ENCODE results near the gene PADI3. TPM values are rescaled to one million over a fixed set of nuclear protein-coding genes. Genes with fewer than 3 reads are reported as not detected.
A peak's percentile ranks its signal among the peaks of the same experiment; 100 is the strongest.

PADI3 gene
- total RNA-seq, 1 donor, result not detected

DNA sequence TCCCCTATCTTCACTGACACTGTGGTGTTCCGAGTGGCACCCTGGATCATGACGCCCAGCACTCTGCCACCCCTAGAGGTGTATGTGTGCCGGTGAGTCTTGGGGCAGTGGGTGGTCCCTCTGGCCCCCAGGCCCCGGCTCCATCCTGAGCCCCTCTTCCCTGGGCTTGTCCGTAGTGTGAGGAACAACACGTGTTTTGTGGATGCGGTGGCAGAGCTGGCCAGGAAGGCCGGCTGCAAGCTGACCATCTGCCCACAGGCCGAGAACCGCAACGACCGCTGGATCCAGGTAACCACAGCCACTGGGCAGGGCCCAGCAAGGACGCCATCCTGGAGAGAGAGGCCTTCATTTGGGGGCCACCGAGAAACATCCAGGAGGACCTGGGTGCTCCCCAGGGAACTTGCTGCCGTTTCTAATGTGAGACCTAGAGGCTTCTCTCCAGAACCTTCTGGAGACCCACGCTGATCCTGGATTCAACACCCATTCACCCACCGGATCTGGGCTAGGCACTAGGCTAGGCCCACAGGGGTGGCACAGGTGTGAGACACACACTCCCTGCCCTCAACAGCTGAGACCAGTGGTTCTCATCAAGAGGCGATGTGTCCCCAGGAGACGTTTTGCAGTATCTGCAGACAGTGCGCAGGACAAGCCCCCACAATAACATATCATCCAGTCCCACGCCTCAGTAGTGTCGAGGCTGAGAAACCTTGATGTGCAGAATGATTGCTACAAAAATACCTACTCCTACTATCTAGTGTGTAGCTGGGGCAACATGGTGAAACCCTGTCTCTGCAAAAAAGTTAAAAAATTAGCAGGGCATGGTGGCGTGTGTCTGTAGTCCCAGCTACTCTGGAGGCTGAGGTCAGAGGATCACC lies 22.2 kb downstream of the PADI3 start:
- no peak for DNase-seq (ENCODE audit: low read depth)
- TF ChIP-seq, protein P1, sequence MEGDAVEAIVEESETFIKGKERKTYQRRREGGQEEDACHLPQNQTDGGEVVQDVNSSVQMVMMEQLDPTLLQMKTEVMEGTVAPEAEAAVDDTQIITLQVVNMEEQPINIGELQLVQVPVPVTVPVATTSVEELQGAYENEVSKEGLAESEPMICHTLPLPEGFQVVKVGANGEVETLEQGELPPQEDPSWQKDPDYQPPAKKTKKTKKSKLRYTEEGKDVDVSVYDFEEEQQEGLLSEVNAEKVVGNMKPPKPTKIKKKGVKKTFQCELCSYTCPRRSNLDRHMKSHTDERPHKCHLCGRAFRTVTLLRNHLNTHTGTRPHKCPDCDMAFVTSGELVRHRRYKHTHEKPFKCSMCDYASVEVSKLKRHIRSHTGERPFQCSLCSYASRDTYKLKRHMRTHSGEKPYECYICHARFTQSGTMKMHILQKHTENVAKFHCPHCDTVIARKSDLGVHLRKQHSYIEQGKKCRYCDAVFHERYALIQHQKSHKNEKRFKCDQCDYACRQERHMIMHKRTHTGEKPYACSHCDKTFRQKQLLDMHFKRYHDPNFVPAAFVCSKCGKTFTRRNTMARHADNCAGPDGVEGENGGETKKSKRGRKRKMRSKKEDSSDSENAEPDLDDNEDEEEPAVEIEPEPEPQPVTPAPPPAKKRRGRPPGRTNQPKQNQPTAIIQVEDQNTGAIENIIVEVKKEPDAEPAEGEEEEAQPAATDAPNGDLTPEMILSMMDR (IDR thresholded peaks at IDR 0.05; ENCODE audit: insufficient read depth, low read depth, low read length), result no peak
- no peak overlapping the region for H3K4me3 ChIP-seq (ENCODE audit: low read depth, low read length)

DNA sequence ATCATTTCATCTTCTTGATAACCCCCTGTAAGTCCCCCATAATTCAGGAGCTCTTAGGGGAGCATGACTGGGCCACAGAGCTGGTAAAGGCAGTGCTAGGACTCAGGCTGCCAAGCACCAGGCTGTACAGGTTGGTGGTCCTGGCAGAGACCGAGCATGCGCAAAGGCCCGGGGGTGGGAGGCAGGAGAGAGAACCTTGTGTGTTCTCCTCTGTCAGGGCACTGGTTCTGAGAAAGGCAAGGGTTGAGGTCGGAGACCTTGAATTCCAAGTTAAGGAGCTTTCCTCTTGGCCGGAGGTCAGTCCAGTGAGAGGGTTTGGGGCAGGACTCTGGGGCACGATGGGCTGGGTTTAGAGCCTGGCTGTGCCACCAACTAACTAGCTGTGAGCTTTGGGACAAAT lies 23.2 kb downstream of the PADI3 start:
- TF ChIP-seq, protein P1 (IDR thresholded peaks at IDR 0.05; ENCODE audit: insufficient read depth, low read depth, low read length), result no peak
- no peak for DNase-seq (ENCODE audit: low read depth)
- no peak overlapping the region for H3K4me3 ChIP-seq (ENCODE audit: low read depth, low read length)

DNA sequence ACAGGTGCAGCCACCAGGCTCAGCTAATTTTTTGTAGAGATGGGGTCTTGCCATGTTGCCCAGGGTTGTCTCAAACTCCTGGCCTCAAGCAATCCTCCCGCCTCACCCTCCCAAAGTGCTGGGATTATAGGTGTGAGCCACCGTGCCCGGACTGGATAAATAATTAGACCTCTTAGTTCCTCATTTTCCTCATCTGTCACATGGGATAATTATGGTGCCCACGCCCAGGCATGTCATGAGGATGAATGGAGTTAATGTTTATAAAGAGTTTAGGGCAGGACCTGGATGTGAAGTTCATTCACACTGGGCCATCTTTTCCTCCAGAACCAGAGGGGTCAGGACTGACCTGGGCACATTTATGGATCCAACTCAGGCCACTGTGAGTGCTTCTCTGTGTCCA lies 23.7 kb downstream of the PADI3 start:
- no peak for DNase-seq (ENCODE audit: low read depth)
- H3K4me3 ChIP-seq (ENCODE audit: low read depth, low read length), result no peak overlapping the region
- TF ChIP-seq, protein P1 (IDR thresholded peaks at IDR 0.05; ENCODE audit: insufficient read depth, low read depth, low read length), result no peak

DNA sequence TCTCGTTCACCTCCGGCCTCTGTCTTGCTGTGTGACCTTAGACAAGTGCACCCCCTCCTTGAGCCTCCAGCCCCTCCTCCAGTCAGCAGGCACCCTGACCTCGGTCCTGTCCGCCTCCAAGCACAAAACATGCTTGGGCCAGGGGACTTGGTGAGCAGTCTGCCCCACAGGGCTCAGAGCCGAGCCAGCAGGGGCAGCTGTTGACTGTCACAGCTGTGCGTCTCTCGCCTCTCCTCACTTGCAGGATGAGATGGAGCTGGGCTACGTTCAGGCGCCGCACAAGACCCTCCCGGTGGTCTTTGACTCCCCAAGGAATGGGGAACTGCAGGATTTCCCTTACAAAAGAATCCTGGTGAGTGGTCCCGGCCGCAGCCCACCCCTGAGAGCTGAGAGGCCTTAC lies 24.2 kb downstream of the PADI3 start:
- TF ChIP-seq, protein P1 (IDR thresholded peaks at IDR 0.05; ENCODE audit: insufficient read depth, low read depth, low read length), result no peak
- no peak overlapping the region for H3K4me3 ChIP-seq (ENCODE audit: low read depth, low read length)
- DNase-seq (ENCODE audit: low read depth), result no peak

DNA sequence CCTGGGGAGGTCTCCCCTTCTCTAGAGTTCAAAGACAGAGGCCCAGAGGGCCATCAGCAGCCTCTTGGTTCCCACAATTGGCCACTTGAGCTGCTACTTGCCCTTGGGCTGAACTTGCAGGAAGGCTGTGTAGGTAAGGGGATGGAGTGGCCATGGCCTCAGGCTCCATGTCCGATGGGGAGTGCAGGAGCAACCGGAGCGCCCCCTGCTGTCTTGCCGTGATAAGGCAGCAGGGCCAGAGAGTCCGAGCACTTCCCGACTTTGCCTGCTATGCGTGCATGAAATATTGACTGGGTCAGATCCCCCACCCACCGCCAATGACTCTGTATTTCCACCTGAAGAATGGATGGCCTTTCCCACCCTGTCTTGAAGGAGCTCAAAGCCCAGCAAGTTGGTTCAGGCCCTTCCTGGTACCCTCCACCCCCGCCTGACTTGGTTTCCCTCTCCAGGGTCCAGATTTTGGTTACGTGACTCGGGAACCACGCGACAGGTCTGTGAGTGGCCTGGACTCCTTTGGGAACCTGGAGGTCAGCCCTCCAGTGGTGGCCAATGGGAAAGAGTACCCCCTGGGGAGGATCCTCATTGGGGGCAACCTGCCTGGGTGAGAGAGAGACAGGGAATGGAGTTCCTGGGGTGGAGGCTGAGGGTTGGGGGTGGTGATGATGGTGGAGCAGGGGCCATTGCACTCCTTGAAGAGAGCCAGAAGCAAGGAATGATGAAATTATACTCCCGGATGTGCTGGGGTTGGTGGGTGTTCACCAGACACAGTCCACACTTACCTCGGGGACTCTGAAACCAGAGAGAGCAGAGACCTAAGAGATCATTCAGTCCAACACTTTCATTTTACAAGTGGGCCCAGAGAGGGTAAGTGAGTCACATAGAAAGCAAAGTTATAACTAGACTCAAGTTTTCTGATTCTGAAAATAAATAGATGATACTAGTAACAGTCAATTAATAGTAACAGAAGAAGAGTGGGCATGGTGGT lies 25.6 kb downstream of the PADI3 start:
- TF ChIP-seq, protein P1 (IDR thresholded peaks at IDR 0.05; ENCODE audit: insufficient read depth, low read depth, low read length), result peak; percentile 84
- DNase-seq (ENCODE audit: low read depth), result peak; percentile 54
- no peak overlapping the region for H3K4me3 ChIP-seq (ENCODE audit: low read depth, low read length)

DNA sequence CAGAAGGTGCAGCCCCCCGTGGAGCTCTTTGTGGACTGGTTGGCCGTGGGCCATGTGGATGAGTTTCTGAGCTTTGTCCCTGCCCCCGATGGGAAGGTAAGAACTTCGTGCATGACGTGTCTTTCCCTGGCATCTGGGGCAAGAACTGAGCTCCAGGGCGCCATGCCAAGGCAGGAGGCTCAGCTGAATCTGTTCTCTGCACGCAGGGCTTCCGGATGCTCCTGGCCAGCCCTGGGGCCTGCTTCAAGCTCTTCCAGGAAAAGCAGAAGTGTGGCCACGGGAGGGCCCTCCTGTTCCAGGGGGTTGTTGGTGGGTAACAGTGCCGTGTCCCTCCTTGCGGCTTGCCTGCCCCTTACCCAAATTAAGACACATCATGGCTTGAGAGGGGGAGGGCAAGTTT lies 27.7 kb downstream of the PADI3 start:
- DNase-seq (ENCODE audit: low read depth), result no peak

More for the DNA sequence above, 27.7 kb downstream of the PADI3 start:
- TF ChIP-seq, protein P1 (IDR thresholded peaks at IDR 0.05; ENCODE audit: insufficient read depth, low read depth, low read length), result no peak
- no peak overlapping the region for H3K4me3 ChIP-seq (ENCODE audit: low read depth, low read length)

Measured in fibroblast of villous mesenchyme (primary cell).